ENCODE results near the gene SKI. TPM values are rescaled to one million over a fixed set of nuclear protein-coding genes. Genes with fewer than 3 reads are reported as not detected.

Gene SKI
- total RNA-seq, 1 donor from 2014 or later, result 132 TPM

- Mint-ChIP-seq H3K36me3 (ENCODE audit: unreplicated experiment) (no peaks in the 10 kb centered on the region), H3K27me3 (ENCODE audit: unreplicated experiment) (no peaks in the 10 kb centered on the region), H3K4me3 (ENCODE audit: unreplicated experiment) (no peak overlapping the region), H3K27ac (ENCODE audit: unreplicated experiment) (peak overlapping the region; percentile 53), H3K9me3 (ENCODE audit: unreplicated experiment) (no peaks in the 10 kb centered on the region), H3K4me1 (ENCODE audit: unreplicated experiment) (peaks cover 45% of the 10 kb centered on the region)
- no peak for TF ChIP-seq CTCF (IDR thresholded peaks at IDR 0.05)
- DNase-seq (ENCODE audit: extremely low spot score, unreplicated experiment), result no peak
These were observed 68.5 kb downstream of the SKI start for GRCh38 chr1:2296614-2297013.

- TF ChIP-seq CTCF (IDR thresholded peaks at IDR 0.05), result no peak
- Mint-ChIP-seq H3K9me3 (ENCODE audit: unreplicated experiment) (no peaks in the 10 kb centered on the region), H3K4me3 (ENCODE audit: unreplicated experiment) (no peak overlapping the region), H3K27ac (ENCODE audit: unreplicated experiment) (no peak overlapping the region), H3K27me3 (ENCODE audit: unreplicated experiment) (no peaks in the 10 kb centered on the region), H3K36me3 (ENCODE audit: unreplicated experiment) (no peaks in the 10 kb centered on the region), H3K4me1 (ENCODE audit: unreplicated experiment) (peaks cover 43% of the 10 kb centered on the region)
- DNase-seq (ENCODE audit: extremely low spot score, unreplicated experiment), result no peak
These were observed 69.3 kb downstream of the SKI start for GRCh38 chr1:2297246-2298011.

GRCh38 chr1:2298685-2299084 is 70.6 kb downstream of the SKI start:
- no peak for TF ChIP-seq CTCF (IDR thresholded peaks at IDR 0.05)
- Mint-ChIP-seq H3K36me3 (ENCODE audit: unreplicated experiment) (no peaks in the 10 kb centered on the region), H3K4me1 (ENCODE audit: unreplicated experiment) (peaks cover 36% of the 10 kb centered on the region), H3K27me3 (ENCODE audit: unreplicated experiment) (no peaks in the 10 kb centered on the region), H3K27ac (ENCODE audit: unreplicated experiment) (peak overlapping the region; percentile 27), H3K9me3 (ENCODE audit: unreplicated experiment) (no peaks in the 10 kb centered on the region), H3K4me3 (ENCODE audit: unreplicated experiment) (no peak overlapping the region)
- no peak for DNase-seq (ENCODE audit: extremely low spot score, unreplicated experiment)

- Mint-ChIP-seq H3K27me3 (ENCODE audit: unreplicated experiment) (no peaks in the 10 kb centered on the region), H3K27ac (ENCODE audit: unreplicated experiment) (peak overlapping the region; percentile 27), H3K4me1 (ENCODE audit: unreplicated experiment) (peaks cover 33% of the 10 kb centered on the region), H3K4me3 (ENCODE audit: unreplicated experiment) (no peak overlapping the region), H3K9me3 (ENCODE audit: unreplicated experiment) (no peaks in the 10 kb centered on the region), H3K36me3 (ENCODE audit: unreplicated experiment) (no peaks in the 10 kb centered on the region)
- no peak for TF ChIP-seq CTCF (IDR thresholded peaks at IDR 0.05)
- no peak for DNase-seq (ENCODE audit: extremely low spot score, unreplicated experiment)
These were observed 71.1 kb downstream of the SKI start for GRCh38 chr1:2299131-2299627.

- peaks cover 4% of the 10 kb centered on the region for H3K36me3 Mint-ChIP-seq (ENCODE audit: unreplicated experiment)
- TF ChIP-seq CTCF (IDR thresholded peaks at IDR 0.05), result no peak
- H3K4me1 Mint-ChIP-seq (ENCODE audit: unreplicated experiment), result peaks cover 33% of the 10 kb centered on the region
- no peaks in the 10 kb centered on the region for H3K27me3 Mint-ChIP-seq (ENCODE audit: unreplicated experiment)
- no peaks in the 10 kb centered on the region for H3K9me3 Mint-ChIP-seq (ENCODE audit: unreplicated experiment)
- no peak for DNase-seq (ENCODE audit: extremely low spot score, unreplicated experiment)
- H3K27ac Mint-ChIP-seq (ENCODE audit: unreplicated experiment), result peak overlapping the region; percentile 7
- H3K4me3 Mint-ChIP-seq (ENCODE audit: unreplicated experiment), result no peak overlapping the region
These were observed 72.1 kb downstream of the SKI start for GRCh38 chr1:2300004-2300771.

Data from osteocyte (in vitro differentiated cells).